A673 (cell line): ENCODE measurements around the gene CDH26.

Source experiments
- CTCF ChIP-seq: fragments of 300-800, 200-600 bp; sonication (generic); conservative IDR thresholded peaks from 2 replicates; pipeline ENCODE4 v1.5.1; 2017; ENCODE audit warnings: low read depth, mild to moderate bottlenecking, antibody characterized with exemption, low read length, moderate library complexity, mixed read lengths
- EZH2 ChIP-seq: fragments of 200-600 bp; sonication (generic); IDR thresholded peaks from 2 replicates; pipeline ENCODE4 v1.6.1; 2017; ENCODE audit warnings: borderline replicate concordance, low read depth, mild to moderate bottlenecking, mixed read lengths, antibody characterized with exemption, low read length; ENCODE audit not compliant: poor library complexity, severe bottlenecking

DNA sequence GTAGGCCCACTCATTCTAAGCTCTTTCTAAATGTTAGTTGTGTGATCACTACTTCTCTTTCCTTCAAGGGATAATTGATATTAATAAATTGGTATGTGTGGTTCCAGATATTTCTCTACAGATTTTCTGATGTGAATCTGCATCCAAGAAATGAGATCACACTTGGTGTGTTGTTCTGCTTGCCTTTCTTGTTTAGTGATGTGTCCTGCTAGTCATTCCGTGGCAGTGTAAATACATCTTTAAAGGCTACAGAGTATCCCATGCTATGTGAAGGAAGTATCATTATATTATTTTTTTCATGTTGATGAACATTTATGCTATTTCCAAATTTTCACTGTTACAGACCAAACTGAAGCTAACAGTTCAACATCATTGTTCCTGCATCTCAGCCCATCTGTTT, 13.2 kb downstream of the CDH26 start:
- TF ChIP-seq EZH2 (no peak), CTCF (no peak)
